ENCODE data around the gene POLR3K.

GRCh38 chr16:9903-10665 is 43.3 kb downstream of the POLR3K start:
- no peak for TF ChIP-seq CTCF (IDR thresholded peaks at IDR 0.05)
- TF ChIP-seq POLR2A (IDR thresholded peaks at IDR 0.05) = no peak
- no peak for TF ChIP-seq POLR2AphosphoS5 (IDR thresholded peaks at IDR 0.05; ENCODE audit: insufficient read depth in 1 of 2, low read depth in 1 of 2)

All from vagina (tissue), 2 donors.